OCI-LY3 (cell line): ENCODE data around the gene CHSY3.

Experiments
- H2AFZ ChIP-seq: fragments of 200-600, 300-600 bp; shearing (Covaris generic); 2 replicates; pipeline ENCODE4 v1.6.0; 2014; ENCODE audit warnings: antibody characterized with exemption, low read depth, low read length
- H3K27ac ChIP-seq: fragments of 200-600, 300-600 bp; sonication (generic); 2 replicates; pipeline ENCODE4 v1.5.1; 2014; ENCODE audit warnings: mild to moderate bottlenecking, low read length, moderate library complexity, mixed read lengths
- H3K27me3 ChIP-seq: fragments of 200-600, 300-600 bp; sonication (generic); 2 replicates; pipeline ENCODE4 v1.6.1; 2014; ENCODE audit warnings: low read depth, low read length, mixed read lengths
- H3K36me3 ChIP-seq: fragments of 200-600, 300-600 bp; sonication (generic); replicated peaks from 2 replicates; pipeline ENCODE3; 2014; ENCODE audit warnings: low read depth, low read length, mixed read lengths
- H3K4me1 ChIP-seq: fragments of 300-600, 200-600 bp; sonication (generic); 2 replicates; pipeline ENCODE4 v1.6.1; 2014; ENCODE audit warnings: low read length, mixed read lengths
- H3K4me2 ChIP-seq: fragments of 200-600, 300-600 bp; sonication (generic); 2 replicates; pipeline ENCODE4 v1.6.1; 2014; ENCODE audit warnings: low read length, mixed read lengths
- H3K4me3 ChIP-seq: fragments of 300-600, 200-600 bp; sonication (generic); 2 replicates; pipeline ENCODE4 v1.5.1; 2014; ENCODE audit warnings: antibody characterized with exemption, mild to moderate bottlenecking, low read length, moderate library complexity
- H3K79me2 ChIP-seq: fragments of 300-600, 200-600 bp; shearing (Covaris generic); 2 replicates; pipeline ENCODE4 v1.6.1; 2014; ENCODE audit warnings: mild to moderate bottlenecking, low read length, mixed read lengths
- H3K9ac ChIP-seq: fragments of 300-600, 200-600 bp; shearing (Covaris generic); 2 replicates; pipeline ENCODE4 v1.6.0; 2014; ENCODE audit warnings: mild to moderate bottlenecking, low read length, moderate library complexity
- H3K9me3 ChIP-seq: fragments of 200-600, 300-600 bp; shearing (Covaris generic); 2 replicates; pipeline ENCODE4 v1.6.1; 2014; ENCODE audit warnings: low read length, mixed read lengths; ENCODE audit not compliant: insufficient read depth
- H4K20me1 ChIP-seq: fragments of 200-600, 300-600 bp; sonication (generic); 2 replicates; pipeline ENCODE4 v1.6.1; 2016; ENCODE audit warnings: low read length, mixed read lengths; ENCODE audit not compliant: insufficient read depth
- CTCF ChIP-seq: fragments of 200-600, 300-600 bp; sonication (generic); IDR thresholded peaks from 2 replicates; pipeline ENCODE4 v1.5.1; 2014; ENCODE audit warnings: antibody characterized with exemption, low read length, low read depth
- EZH2phosphoT487 ChIP-seq: fragments of 200-600 bp; shearing (Covaris generic); IDR thresholded peaks from 2 replicates; pipeline ENCODE4 v1.6.1; 2018; ENCODE audit warnings: antibody characterized with exemption, mixed run types, low read depth

CHSY3 gene

GRCh38 chr5:130021000-130021399, 116.7 kb downstream of the CHSY3 start:
- no peaks in the 10 kb centered on the region for H3K79me2 ChIP-seq
- H3K9me3 ChIP-seq: no peaks in the 10 kb centered on the region
- H3K27me3 ChIP-seq: no peaks in the 10 kb centered on the region
- no peaks in the 10 kb centered on the region for H4K20me1 ChIP-seq
- no peak overlapping the region for H2AFZ ChIP-seq
- H3K27ac ChIP-seq: no peak overlapping the region
- H3K4me2 ChIP-seq: no peak overlapping the region
- TF ChIP-seq CTCF (no peak), EZH2phosphoT487 (no peak)
- no peaks in the 10 kb centered on the region for H3K36me3 ChIP-seq
- no peaks in the 10 kb centered on the region for H3K4me1 ChIP-seq
- H3K9ac ChIP-seq: no peak overlapping the region
- no peak overlapping the region for H3K4me3 ChIP-seq

GRCh38 chr5:130021876-130022275, 117.6 kb downstream of the CHSY3 start:
- H3K4me3 ChIP-seq: no peak overlapping the region
- no peak for TF ChIP-seq CTCF
- H3K79me2 ChIP-seq: no peaks in the 10 kb centered on the region
- no peaks in the 10 kb centered on the region for H4K20me1 ChIP-seq
- H3K27me3 ChIP-seq: no peaks in the 10 kb centered on the region
- no peaks in the 10 kb centered on the region for H3K36me3 ChIP-seq
- H2AFZ ChIP-seq: no peak overlapping the region
- H3K4me1 ChIP-seq: no peaks in the 10 kb centered on the region
- no peak overlapping the region for H3K27ac ChIP-seq
- H3K9me3 ChIP-seq: no peaks in the 10 kb centered on the region
- no peak overlapping the region for H3K9ac ChIP-seq
- no peak overlapping the region for H3K4me2 ChIP-seq

- H3K36me3 ChIP-seq: no peaks in the 10 kb centered on the region
- H3K4me3 ChIP-seq: no peak overlapping the region
- H3K27ac ChIP-seq: no peak overlapping the region
- H3K9ac ChIP-seq: no peak overlapping the region
- H3K27me3 ChIP-seq: no peaks in the 10 kb centered on the region
- TF ChIP-seq EZH2phosphoT487: no peak
- TF ChIP-seq CTCF: no peak
- no peak overlapping the region for H2AFZ ChIP-seq
- no peaks in the 10 kb centered on the region for H3K79me2 ChIP-seq
- H3K9me3 ChIP-seq: no peaks in the 10 kb centered on the region
- no peak overlapping the region for H3K4me2 ChIP-seq
- no peaks in the 10 kb centered on the region for H4K20me1 ChIP-seq
- H3K4me1 ChIP-seq: no peaks in the 10 kb centered on the region
These were observed 119.3 kb downstream of the CHSY3 start for GRCh38 chr5:130023604-130024003.

GRCh38 chr5:130024006-130024405, 119.7 kb downstream of the CHSY3 start:
- H4K20me1 ChIP-seq: no peaks in the 10 kb centered on the region
- H3K27me3 ChIP-seq: no peaks in the 10 kb centered on the region
- no peaks in the 10 kb centered on the region for H3K4me1 ChIP-seq
- TF ChIP-seq EZH2phosphoT487: no peak
- TF ChIP-seq CTCF: no peak
- H3K79me2 ChIP-seq: no peaks in the 10 kb centered on the region
- H3K9me3 ChIP-seq: no peaks in the 10 kb centered on the region
- no peak overlapping the region for H3K9ac ChIP-seq
- no peak overlapping the region for H3K4me2 ChIP-seq
- H2AFZ ChIP-seq: no peak overlapping the region; the same call in 1 of the 2 replicates
- H3K36me3 ChIP-seq: no peaks in the 10 kb centered on the region
- no peak overlapping the region for H3K27ac ChIP-seq
- no peak overlapping the region for H3K4me3 ChIP-seq
